Measurements from ENCODE around the gene HS2ST1. TPM values are rescaled to one million over a fixed set of nuclear protein-coding genes. Genes with fewer than 3 reads are reported as not detected.

The HS2ST1 gene
- total and polyA plus RNA-seq, 12 donors = 2.4 to 21.4 (median 13.6) TPM

GRCh38 chr1:87117761-87118368, 203.4 kb downstream of the HS2ST1 start:
- 76 to 81% methylated on average over 7 of the region's 7 CpGs for WGBS, 2 donors
- ATAC-seq = no peak
- H3K27ac ChIP-seq = no peak overlapping the region
- H3K27me3 ChIP-seq = no peaks in the 10 kb centered on the region
- H3K9me3 ChIP-seq = no peaks in the 10 kb centered on the region
- DNase-seq = no peak
- peaks cover 0 to 8% (median 0%) of the 10 kb centered on the region in 9 donors for H3K4me1 ChIP-seq
- H3K4me3 ChIP-seq = no peak overlapping the region
- H3K36me3 ChIP-seq = no peaks in the 10 kb centered on the region
- TF ChIP-seq, protein P1, sequence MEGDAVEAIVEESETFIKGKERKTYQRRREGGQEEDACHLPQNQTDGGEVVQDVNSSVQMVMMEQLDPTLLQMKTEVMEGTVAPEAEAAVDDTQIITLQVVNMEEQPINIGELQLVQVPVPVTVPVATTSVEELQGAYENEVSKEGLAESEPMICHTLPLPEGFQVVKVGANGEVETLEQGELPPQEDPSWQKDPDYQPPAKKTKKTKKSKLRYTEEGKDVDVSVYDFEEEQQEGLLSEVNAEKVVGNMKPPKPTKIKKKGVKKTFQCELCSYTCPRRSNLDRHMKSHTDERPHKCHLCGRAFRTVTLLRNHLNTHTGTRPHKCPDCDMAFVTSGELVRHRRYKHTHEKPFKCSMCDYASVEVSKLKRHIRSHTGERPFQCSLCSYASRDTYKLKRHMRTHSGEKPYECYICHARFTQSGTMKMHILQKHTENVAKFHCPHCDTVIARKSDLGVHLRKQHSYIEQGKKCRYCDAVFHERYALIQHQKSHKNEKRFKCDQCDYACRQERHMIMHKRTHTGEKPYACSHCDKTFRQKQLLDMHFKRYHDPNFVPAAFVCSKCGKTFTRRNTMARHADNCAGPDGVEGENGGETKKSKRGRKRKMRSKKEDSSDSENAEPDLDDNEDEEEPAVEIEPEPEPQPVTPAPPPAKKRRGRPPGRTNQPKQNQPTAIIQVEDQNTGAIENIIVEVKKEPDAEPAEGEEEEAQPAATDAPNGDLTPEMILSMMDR (IDR thresholded peaks at IDR 0.05) = no peak
- intact Hi-C loops (cut with DNase I) = loop anchor here in 1 of 10 donors (1.0 kb wide), 1 partner anchor 11 kb away; no protein-coding TSS in a partner anchor

DNA sequence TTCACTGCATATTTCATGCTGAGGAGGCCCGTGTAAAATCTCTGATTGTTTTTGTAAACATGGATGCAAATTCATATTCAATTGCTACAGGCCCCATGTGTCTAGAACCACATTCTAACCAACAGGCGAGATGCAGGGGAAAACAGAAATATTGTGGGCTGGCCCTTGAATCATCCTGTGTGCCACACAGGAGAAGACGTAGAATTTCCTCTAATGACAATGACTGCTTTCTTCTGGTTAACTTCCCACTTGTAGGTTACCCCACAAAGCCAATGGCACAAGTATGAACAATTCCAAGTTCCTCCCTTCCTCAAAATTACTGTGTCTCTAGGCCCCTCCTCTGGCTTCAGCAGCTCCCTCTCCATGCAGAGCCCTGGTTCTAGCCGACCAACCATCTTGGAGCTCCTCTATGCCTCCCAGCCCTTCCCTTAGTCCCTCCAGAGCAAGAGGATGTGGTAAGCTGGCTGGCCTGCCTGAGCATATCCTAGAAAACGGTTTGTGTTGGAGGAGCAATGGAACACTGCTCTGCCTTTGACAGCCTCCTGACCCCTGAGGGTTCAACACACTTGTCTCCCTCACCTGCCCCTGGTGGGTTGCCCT, 205.2 kb downstream of the HS2ST1 start:
- H3K9me3 ChIP-seq = no peaks in the 10 kb centered on the region
- TF ChIP-seq, protein P1 (IDR thresholded peaks at IDR 0.05) = no peak
- no peak for DNase-seq
- H3K27me3 ChIP-seq = no peaks in the 10 kb centered on the region
- no peaks in the 10 kb centered on the region for H3K4me1 ChIP-seq
- H3K36me3 ChIP-seq = no peaks in the 10 kb centered on the region
- no peak overlapping the region for H3K27ac ChIP-seq
- intact Hi-C loops (cut with DNase I) = loop anchor here in 1 of 10 donors (10.0 kb wide), 1 partner anchor 835 kb away; no protein-coding TSS in a partner anchor
- ATAC-seq = peak in 1 of 8 donors; percentile 26
- no peak overlapping the region for H3K4me3 ChIP-seq
- WGBS, 2 donors = 90 to 94% methylated on average over 5 of the region's 5 CpGs

DNA sequence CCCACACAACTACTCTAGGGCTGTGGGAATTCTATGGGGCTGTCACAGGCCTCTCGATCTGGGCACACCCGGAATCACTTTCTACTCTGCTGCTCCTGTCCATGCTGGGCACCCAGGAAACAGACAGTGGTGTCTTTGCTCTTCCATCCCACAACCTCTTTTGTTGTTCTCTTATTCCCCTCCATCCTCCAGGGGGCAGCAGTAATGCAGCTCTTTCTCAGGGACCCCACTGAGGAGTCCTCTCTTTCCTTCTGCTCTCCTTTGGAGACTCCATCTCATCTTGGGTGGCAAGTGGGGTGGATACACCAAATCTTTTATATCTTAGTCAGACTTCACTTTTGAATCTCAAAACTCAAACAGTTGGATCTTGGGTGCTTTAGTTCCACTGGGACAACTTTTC, 206.3 kb downstream of the HS2ST1 start:
- intact Hi-C loops (cut with DNase I) = loop anchor here in 1 of 10 donors (10.0 kb wide), 1 partner anchor 834 kb away; no protein-coding TSS in a partner anchor
- no peak for DNase-seq
- WGBS, 2 donors = 98 to 99% methylated on average over 2 of the region's 2 CpGs

GRCh38 chr1:87121711-87122163, 207.3 kb downstream of the HS2ST1 start:
- DNase-seq = no peak
- H3K27me3 ChIP-seq = no peaks in the 10 kb centered on the region
- peak in 4 of 8 donors; percentile 14 to 55 (median 43) for ATAC-seq
- no peaks in the 10 kb centered on the region for H3K4me1 ChIP-seq
- WGBS, 2 donors = 71 to 75% methylated on average over 7 of the region's 7 CpGs
- no peak overlapping the region for H3K27ac ChIP-seq
- intact Hi-C loops (cut with DNase I) = loop anchor here in 1 of 10 donors (10.0 kb wide), 1 partner anchor 833 kb away; no protein-coding TSS in a partner anchor
- TF ChIP-seq, protein P1 (IDR thresholded peaks at IDR 0.05) = no peak
- no peaks in the 10 kb centered on the region for H3K36me3 ChIP-seq
- H3K4me3 ChIP-seq = no peak overlapping the region
- H3K9me3 ChIP-seq = no peaks in the 10 kb centered on the region

More for the DNA sequence above, 206.3 kb downstream of the HS2ST1 start:
- no peak overlapping the region for H3K4me3 ChIP-seq
- H3K9me3 ChIP-seq = no peaks in the 10 kb centered on the region
- H3K4me1 ChIP-seq = no peaks in the 10 kb centered on the region
- ATAC-seq = no peak
- H3K27me3 ChIP-seq = no peaks in the 10 kb centered on the region
- TF ChIP-seq, protein P1 (IDR thresholded peaks at IDR 0.05) = no peak
- H3K36me3 ChIP-seq = no peaks in the 10 kb centered on the region
- H3K27ac ChIP-seq = no peak overlapping the region

Data from heart right ventricle (tissue), 16 donors.